DND-41 (cell line): ENCODE data around the gene TBATA.

ENCODE experiments used
- ATAC-seq: fragments of 200-7000 bp; cut with Tn5 transposase; 3 replicates; pipeline ENCODE4 v1.9.1; 2021; ENCODE audit warnings: low read depth; ENCODE audit not compliant: insufficient read depth
- DNase-seq: peaks from one replicate; pipeline ENCODE4 v3.0.0-alpha.2; 2020
- H2AFZ ChIP-seq: 2 replicates; pipeline ENCODE4 v1.6.0; 2012; ENCODE audit warnings: low read depth, low read length
- H3K27ac ChIP-seq: 2 replicates; pipeline ENCODE4 v1.5.1; 2012; ENCODE audit warnings: low read length, inconsistent platforms
- H3K27me3 ChIP-seq: fragments of 200-600 bp; sonication (generic); 2 replicates; pipeline ENCODE4 v1.6.0; 2012; ENCODE audit warnings: low read length, mild to moderate bottlenecking, inconsistent platforms; ENCODE audit not compliant: insufficient read depth, poor library complexity
- H3K36me3 ChIP-seq: 2 replicates; pipeline ENCODE4 v1.5.1; 2012; ENCODE audit warnings: low read length, inconsistent platforms; ENCODE audit not compliant: insufficient read depth
- H3K4me1 ChIP-seq: 2 replicates; pipeline ENCODE4 v1.5.1; 2012; ENCODE audit warnings: mild to moderate bottlenecking, low read length; ENCODE audit not compliant: insufficient read depth
- H3K4me2 ChIP-seq: 2 replicates; pipeline ENCODE4 v1.6.0; 2012; ENCODE audit warnings: mild to moderate bottlenecking, moderate library complexity, low read length, inconsistent platforms; ENCODE audit not compliant: insufficient read depth
- H3K4me3 ChIP-seq, 2 experiments: fragments of 200-600 bp in 1 of 2; shearing (Covaris generic) in 1 of 2; 2 replicates each; pipeline ENCODE4 v1.5.1; 2012 to 2016; ENCODE audit warnings: inconsistent platforms in 2 of 2, low read length in 2 of 2, mild to moderate bottlenecking in 2 of 2, low read depth in 1 of 2, moderate library complexity in 1 of 2
- H3K79me2 ChIP-seq: 2 replicates; pipeline ENCODE4 v1.6.0; 2012; ENCODE audit warnings: low read length, inconsistent platforms; ENCODE audit not compliant: insufficient read depth
- H3K9ac ChIP-seq: 2 replicates; pipeline ENCODE4 v1.6.0; 2012; ENCODE audit warnings: low read depth, mild to moderate bottlenecking, inconsistent platforms, low read length, moderate library complexity
- H3K9me3 ChIP-seq: 2 replicates; pipeline ENCODE4 v1.5.1; 2012; ENCODE audit warnings: low read length, moderate library complexity, mild to moderate bottlenecking, inconsistent platforms; ENCODE audit not compliant: insufficient read depth, severe bottlenecking
- H4K20me1 ChIP-seq: 2 replicates; pipeline ENCODE4 v1.6.0; 2012; ENCODE audit warnings: low read length; ENCODE audit not compliant: insufficient read depth
- CTCF ChIP-seq: IDR thresholded peaks from 2 replicates; pipeline ENCODE4 v1.5.1; 2012; ENCODE audit warnings: borderline replicate concordance, low read length, moderate library complexity, mild to moderate bottlenecking; ENCODE audit not compliant: poor library complexity, severe bottlenecking; ENCODE audit errors: extremely low read depth
- EZH2 ChIP-seq: IDR thresholded peaks from 3 replicates; pipeline ENCODE4 v1.6.1; 2012; ENCODE audit warnings: borderline replicate concordance, low read depth, mild to moderate bottlenecking, moderate library complexity, low read length, inconsistent platforms; ENCODE audit not compliant: severe bottlenecking

Gene TBATA

GRCh38 chr10:70779511-70780369 is 5.4 kb downstream of the TBATA start:
- Histone ChIP-seq H3K36me3 (no peaks in the 10 kb centered on the region), H3K9me3 (no peaks in the 10 kb centered on the region), H3K27ac (no peak overlapping the region), H3K4me3 (no peak overlapping the region), H3K27me3 (no peaks in the 10 kb centered on the region), H3K4me2 (no peak overlapping the region), H2AFZ (no peak overlapping the region), H4K20me1 (no peaks in the 10 kb centered on the region; the same call in 1 of the 2 replicates), H3K79me2 (no peaks in the 10 kb centered on the region), H3K4me1 (no peaks in the 10 kb centered on the region), H3K9ac (no peak overlapping the region)
- ATAC-seq = no peak
- no peak for DNase-seq
- TF ChIP-seq CTCF (no peak), EZH2 (no peak)

GRCh38 chr10:70779088-70779487 is 6.1 kb downstream of the TBATA start:
- Histone ChIP-seq H3K4me2 (no peak overlapping the region), H3K36me3 (no peaks in the 10 kb centered on the region), H3K9ac (no peak overlapping the region), H3K4me3 (no peak overlapping the region), H3K27me3 (no peaks in the 10 kb centered on the region), H3K4me1 (no peaks in the 10 kb centered on the region), H3K9me3 (no peaks in the 10 kb centered on the region), H2AFZ (no peak overlapping the region), H3K27ac (no peak overlapping the region), H3K79me2 (no peaks in the 10 kb centered on the region), H4K20me1 (no peaks in the 10 kb centered on the region; the same call in 1 of the 2 replicates)
- ATAC-seq = no peak
- TF ChIP-seq EZH2 = no peak
- DNase-seq = no peak

GRCh38 chr10:70778267-70778924 is 6.8 kb downstream of the TBATA start:
- no peak overlapping the region for H3K4me2 ChIP-seq
- ATAC-seq (no peak), DNase-seq (no peak)
- H3K4me3 ChIP-seq = no peak overlapping the region
- H4K20me1 ChIP-seq = no peaks in the 10 kb centered on the region; the same call in 1 of the 2 replicates
- no peak overlapping the region for H3K9ac ChIP-seq
- no peaks in the 10 kb centered on the region for H3K9me3 ChIP-seq
- TF ChIP-seq CTCF = no peak
- TF ChIP-seq EZH2 = no peak
- H3K36me3 ChIP-seq = no peaks in the 10 kb centered on the region
- no peaks in the 10 kb centered on the region for H3K27me3 ChIP-seq
- no peaks in the 10 kb centered on the region for H3K4me1 ChIP-seq
- H3K79me2 ChIP-seq = no peaks in the 10 kb centered on the region
- H2AFZ ChIP-seq = no peak overlapping the region
- no peak overlapping the region for H3K27ac ChIP-seq
